MG63 (cell line): ENCODE results near the gene CEMIP. TPM values are rescaled to one million over a fixed set of nuclear protein-coding genes. Genes with fewer than 3 reads are reported as not detected.
"Not testable (repeated sequence)": the region's sequence is repeated elsewhere in the genome, so short reads cannot be mapped to it uniquely, and the experiment has no call there.

ENCODE experiments used
- DNase-seq: peaks from one replicate; pipeline ENCODE4 v3.0.0-alpha.2; 2020
- H3K27me3 ChIP-seq: fragments of 250-450 bp; sonication (Bioruptor Pico); 2 replicates; pipeline ENCODE4 v1.5.1; 2020; ENCODE audit warnings: mild to moderate bottlenecking, moderate library complexity
- H3K36me3 ChIP-seq: fragments of 250-450 bp; sonication (Bioruptor Pico); 2 replicates; pipeline ENCODE4 v1.5.1; 2020; ENCODE audit warnings: mild to moderate bottlenecking, moderate library complexity
- H3K4me3 ChIP-seq: fragments of 250-450 bp; sonication (Bioruptor Pico); 2 replicates; pipeline ENCODE4 v1.5.1; 2020; ENCODE audit warnings: mild to moderate bottlenecking, moderate library complexity
- H3K9me3 ChIP-seq: fragments of 250-450 bp; sonication (Bioruptor Pico); 2 replicates; pipeline ENCODE4 v1.5.1; 2020; ENCODE audit warnings: mild to moderate bottlenecking, moderate library complexity
- total RNA-seq: library from RNA; depleted of rRNA; stranded (reverse); fragments of >200 nt; shearing (Covaris generic); gene quantifications from 2 replicates; pipeline ENCODE4 v1.2.3, GENCODE V29; 2014; ENCODE audit warnings: low replicate concordance

The CEMIP gene
- total RNA-seq, 1 experiment from 2014 or later, result 8.0 TPM

DNA sequence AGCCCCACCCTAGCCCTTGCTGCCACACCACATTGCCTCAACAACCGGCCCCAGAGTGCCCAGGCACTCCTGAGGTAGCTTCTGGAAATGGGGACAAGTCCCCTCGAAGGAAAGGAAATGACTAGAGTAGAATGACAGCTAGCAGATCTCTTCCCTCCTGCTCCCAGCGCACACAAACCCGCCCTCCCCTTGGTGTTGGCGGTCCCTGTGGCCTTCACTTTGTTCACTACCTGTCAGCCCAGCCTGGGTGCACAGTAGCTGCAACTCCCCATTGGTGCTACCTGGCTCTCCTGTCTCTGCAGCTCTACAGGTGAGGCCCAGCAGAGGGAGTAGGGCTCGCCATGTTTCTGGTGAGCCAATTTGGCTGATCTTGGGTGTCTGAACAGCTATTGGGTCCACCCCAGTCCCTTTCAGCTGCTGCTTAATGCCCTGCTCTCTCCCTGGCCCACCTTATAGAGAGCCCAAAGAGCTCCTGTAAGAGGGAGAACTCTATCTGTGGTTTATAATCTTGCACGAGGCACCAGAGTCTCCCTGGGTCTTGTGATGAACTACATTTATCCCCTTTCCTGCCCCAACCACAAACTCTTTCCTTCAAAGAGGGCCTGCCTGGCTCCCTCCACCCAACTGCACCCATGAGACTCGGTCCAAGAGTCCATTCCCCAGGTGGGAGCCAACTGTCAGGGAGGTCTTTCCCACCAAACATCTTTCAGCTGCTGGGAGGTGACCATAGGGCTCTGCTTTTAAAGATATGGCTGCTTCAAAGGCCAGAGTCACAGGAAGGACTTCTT lies 171.3 kb downstream of the CEMIP start:
- Histone ChIP-seq H3K4me3 (no peak overlapping the region), H3K36me3 (peaks cover 23% of the 10 kb centered on the region), H3K27me3 (no peaks in the 10 kb centered on the region), H3K9me3 (no peaks in the 10 kb centered on the region)
- no peak for DNase-seq

DNA sequence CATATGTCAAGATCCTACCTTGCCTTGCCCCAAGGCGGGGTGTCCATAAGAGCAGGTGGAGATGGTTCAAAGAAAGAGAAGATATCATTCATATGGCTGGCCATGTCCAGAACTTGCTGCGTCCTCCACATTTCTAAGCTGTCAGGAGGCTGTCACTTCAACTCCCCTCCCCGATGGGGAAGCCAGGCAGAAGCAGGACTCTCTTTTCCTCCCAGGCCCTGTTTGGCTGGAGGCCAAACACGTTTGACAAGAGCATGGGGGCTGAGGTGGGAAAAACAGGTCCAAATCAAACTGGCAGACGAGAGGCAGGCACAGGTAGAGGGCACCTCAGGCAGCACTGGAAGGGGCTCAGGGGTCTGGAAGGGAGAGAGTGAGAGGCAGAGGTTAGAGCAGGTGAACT lies 172.8 kb downstream of the CEMIP start:
- H3K4me3 ChIP-seq, result no peak overlapping the region
- peaks cover 10% of the 10 kb centered on the region for H3K36me3 ChIP-seq
- H3K9me3 ChIP-seq, result no peaks in the 10 kb centered on the region
- DNase-seq, result no peak
- no peaks in the 10 kb centered on the region for H3K27me3 ChIP-seq

DNA sequence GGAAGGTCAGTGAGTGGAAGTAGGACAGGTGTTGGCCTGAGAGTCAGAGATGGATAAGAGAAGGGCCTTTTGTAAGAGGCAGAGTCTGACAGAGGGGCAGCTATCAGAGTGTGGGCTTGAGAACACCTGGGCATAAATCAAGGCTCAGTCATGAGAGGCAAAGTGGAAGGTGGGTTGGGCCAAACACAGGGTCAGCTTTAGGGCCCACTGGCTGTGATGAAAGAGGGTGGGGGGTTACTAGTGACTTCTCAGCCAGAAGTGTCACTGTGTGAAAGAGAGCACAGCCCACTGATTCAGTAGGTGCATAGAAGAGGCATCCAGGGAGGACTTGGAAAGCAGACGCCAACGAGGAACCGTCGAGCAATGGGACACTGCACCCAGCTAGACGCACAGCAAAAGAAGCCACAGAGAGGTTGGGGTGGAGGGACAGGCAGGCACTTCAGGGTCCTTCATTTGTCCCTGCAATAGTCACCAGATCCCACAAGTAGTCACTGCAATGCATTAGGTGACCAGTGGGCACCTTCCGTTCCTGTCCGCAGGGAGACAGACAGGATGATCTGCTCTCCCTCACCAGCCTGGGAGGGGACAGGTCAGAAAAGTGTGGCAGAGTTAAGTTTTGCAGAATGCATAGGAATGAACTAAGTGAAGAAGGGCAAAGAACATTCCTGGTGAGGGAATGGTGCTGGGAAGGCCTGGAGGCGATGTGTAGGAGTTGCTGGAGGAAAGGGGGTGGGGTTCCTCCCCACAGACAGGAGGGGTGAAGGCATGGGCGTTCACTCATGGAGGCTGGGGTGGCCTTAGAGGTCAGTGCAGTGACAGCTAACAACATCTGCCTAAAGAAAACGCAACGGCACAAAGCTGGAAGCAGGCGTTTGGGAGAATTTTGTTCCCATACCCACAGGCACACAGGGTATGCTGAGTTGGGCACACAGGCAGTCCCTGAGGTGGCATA lies 174.1 kb downstream of the CEMIP start:
- Histone ChIP-seq H3K36me3 (peaks cover 9% of the 10 kb centered on the region; the same call in 1 of the 2 replicates), H3K9me3 (no peaks in the 10 kb centered on the region), H3K27me3 (no peaks in the 10 kb centered on the region), H3K4me3 (no peak overlapping the region)
- DNase-seq, result no peak

DNA sequence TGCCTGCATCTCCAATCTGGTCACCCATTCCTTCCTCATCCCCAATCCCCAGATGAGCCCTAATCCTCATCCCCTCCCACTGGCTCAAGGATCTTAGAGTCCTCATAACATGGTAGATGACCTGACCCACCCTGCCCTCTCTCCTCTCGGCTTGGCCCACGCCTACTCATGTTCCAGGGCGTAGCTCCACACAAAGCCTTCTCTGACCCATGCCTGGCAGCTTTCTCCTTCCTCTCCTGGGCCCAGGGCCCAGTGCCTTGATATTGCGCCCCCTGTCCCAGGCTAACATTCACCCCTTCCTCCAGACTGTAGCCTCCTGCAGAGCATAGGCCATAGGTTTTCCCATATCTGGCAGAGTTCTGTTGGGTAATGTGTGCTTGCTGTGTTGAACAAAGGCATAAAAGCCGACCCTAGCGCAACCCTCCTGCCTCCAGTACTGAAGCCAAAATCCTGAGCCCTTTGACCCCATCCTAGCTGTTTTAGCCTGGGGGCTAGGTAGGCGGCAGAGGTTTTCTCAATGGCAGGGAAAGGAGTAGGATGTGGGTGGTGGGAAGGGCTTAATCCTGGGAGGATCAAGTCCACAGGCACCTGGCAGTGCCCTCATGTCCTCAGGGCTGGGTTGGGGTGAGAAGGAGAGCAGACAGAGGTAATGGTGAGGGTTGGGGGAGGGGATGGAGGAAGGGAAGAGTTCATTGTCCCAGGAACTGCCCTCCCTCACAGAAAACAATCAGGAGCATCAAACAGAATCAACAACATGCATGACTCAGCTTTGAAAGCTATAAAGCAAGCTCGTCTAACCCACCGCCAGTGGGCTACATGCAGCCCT lies 175.0 kb downstream of the CEMIP start:
- Histone ChIP-seq H3K27me3 (no peaks in the 10 kb centered on the region), H3K36me3 (peaks cover 10% of the 10 kb centered on the region), H3K9me3 (no peaks in the 10 kb centered on the region), H3K4me3 (no peak overlapping the region)
- DNase-seq, result no peak

DNA sequence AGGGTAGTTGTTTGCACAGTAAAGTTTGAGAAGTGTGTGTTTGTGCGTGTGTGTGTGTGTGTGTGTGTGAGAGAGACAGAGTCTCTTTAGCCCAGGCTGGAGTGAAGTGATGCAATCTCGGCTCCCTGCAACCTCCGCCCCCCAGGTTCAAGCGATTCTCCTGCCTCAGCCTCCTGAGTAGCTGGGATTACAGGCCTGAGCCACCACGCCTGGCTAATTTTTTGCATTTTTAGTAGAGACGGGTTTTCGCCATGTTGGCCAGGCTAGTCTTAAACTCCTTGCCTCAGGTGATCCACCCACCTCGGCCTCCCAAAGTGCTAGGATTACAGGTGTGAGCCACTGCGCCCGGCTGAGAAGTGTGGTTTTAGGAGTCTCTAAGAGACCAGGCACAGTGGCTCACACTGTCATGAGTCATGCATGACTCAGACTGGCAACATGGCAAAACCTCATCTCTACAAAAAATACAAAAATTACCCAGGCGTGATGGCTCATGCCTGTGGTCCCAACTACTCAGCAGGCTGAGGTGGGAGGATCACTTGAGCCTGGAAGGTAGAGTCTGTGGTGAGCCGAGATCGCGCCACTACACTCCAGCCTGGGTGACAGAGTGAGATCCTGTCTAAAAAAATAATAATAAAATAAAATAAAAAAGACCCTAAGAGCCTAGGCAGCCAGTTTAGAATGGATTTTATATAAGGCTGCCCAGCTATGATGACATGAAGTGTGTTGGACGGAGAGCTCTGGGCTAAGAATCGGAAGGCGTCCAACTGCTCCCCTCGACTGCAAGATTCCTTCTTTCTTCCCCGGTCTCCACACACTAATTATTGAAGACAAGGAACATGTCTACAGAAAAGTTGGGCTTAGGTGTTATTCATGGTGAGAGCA lies 176.6 kb downstream of the CEMIP start:
- not testable (repeated sequence) for H3K27me3 ChIP-seq, H3K4me3 ChIP-seq, H3K9me3 ChIP-seq
- peaks cover 13% of the 10 kb centered on the region for H3K36me3 ChIP-seq
- peak; percentile 88 for DNase-seq

DNA sequence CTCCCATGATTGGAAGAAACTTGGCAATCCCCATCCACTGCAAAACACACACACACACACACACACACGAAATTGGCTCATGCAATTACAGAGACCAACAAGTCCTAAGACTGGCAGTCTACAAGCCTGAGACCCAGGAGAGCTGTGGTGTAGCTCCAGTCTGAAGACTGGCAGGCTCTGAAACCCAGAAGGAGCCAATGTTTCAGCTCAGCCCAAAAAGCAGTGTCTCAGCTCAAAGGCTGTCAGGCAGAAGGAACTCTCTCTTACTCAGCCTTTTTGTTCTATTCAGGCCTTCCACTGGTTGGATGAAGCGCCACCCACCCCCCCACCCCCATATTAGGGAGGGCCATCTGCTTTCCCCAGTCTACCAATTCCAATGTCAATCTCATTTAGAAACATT lies 178.4 kb downstream of the CEMIP start:
- no peak for DNase-seq
- Histone ChIP-seq H3K27me3 (no peaks in the 10 kb centered on the region), H3K9me3 (0 out of 2 replicates have a peak, but pooled peaks cover 3% of the 10 kb centered on the region), H3K4me3 (no peak overlapping the region), H3K36me3 (peaks cover 7% of the 10 kb centered on the region)

DNA sequence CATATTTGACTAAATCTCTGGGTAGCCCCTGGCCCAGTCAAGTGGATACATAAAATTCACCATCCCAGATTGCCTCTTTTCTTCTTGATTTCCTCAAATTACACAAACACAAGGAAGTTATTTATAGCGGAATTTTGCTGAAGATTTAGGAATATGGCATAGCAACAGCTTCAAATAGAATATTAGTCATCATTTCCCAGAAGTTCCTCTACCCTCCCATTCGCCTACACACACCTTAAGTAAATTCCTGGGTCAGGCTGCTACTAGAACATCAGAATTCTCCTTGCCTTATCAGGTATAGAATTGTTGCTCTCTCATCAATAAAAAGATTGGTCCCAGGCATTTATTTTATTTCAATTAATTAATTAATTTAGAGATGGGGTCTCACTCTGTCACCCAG lies 178.8 kb downstream of the CEMIP start:
- Histone ChIP-seq H3K36me3 (peaks cover 7% of the 10 kb centered on the region), H3K9me3 (peaks cover 3% of the 10 kb centered on the region; the same call in 1 of the 2 replicates), H3K4me3 (no peak overlapping the region), H3K27me3 (no peaks in the 10 kb centered on the region)
- DNase-seq, result no peak

DNA sequence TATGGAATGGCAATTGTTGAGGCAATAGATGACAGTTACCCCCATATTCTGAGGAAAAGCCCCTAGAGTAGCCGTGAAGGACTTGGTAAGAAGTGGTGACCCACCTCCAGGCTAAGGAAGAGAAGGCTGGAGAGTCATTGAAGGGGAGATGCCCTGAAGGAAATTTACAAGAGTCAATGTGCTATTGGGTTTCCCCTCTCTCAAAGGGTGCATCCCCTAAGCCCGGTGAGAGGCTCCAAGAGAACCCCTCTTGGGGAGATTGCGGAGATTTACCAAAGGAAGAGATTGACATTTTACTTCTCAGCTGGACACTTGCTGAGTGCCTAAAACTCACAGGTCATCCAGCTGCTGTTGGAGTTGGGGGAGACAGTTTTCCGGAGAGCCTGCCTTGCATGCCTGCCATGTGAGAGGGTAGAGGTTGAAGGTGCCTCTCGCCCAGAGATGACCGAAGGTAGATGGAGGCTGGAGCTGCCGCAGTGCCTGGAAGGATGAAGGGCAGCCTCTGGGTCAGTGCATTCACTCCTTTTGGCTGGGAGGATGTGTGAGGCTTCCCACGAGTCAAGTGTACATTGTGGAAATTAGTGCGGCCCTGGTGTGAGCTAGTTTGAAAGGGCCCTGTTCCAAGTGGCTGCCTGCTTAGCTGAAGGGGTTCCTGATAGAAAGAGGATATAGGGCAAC lies 179.8 kb downstream of the CEMIP start:
- DNase-seq, result no peak
- Histone ChIP-seq H3K9me3 (peaks cover 3% of the 10 kb centered on the region; the same call in 1 of the 2 replicates), H3K36me3 (peaks cover 7% of the 10 kb centered on the region), H3K27me3 (no peaks in the 10 kb centered on the region), H3K4me3 (no peak overlapping the region)

DNA sequence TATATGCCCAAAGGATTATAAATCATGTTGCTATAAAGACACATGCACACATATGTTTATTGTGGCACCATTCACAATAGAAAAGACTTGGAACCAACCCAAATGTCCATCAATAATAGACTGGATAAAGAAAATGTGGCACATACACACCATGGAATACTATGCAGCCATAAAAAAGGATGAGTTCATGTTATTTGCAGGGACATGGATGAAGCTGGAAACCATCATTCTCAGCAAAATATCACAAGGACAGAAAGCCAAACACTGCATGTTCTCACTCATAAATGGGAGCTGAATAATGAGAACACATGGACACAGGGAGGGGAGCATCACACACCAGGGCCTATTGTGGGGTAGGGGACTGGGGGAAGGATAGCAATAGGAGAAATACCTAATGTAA lies 186.3 kb downstream of the CEMIP start:
- H3K4me3 ChIP-seq, H3K36me3 ChIP-seq, H3K27me3 ChIP-seq, H3K9me3 ChIP-seq, DNase-seq: not testable (repeated sequence)

DNA sequence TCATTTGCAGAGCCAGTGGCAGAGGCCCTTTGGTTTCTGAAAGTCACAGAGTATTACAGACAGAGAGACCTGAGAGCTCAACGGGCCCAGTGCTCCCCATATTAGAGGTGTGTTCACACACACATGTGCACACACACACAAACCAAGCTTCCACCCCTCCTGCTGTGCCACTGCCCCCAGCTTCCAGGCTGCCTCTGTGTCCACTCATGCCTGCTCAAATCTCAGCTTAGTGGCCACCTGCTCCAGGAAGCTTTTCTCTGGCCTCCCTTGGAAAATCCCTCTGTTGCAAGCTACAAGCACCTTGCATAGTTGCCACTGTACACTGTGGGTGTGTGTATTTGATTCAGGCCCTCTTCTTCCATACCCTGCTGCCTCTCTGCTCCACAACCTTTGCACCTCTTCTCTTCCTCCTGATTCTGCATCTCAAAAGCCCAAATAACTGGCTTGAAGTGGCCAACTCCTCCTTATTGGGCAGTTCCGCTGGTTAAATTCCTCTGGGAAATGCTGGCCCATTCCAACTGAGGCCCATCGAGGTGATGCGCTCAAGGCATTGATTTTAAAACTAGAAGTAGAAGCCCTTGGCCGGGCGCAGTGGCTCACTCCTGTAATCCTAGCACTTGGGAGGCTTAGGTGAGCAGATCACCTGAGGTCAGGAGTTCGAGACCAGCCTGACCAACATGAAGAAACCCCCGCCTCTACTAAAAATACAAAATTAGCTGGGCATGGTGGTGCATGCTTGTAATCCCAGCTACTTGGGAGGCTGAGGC lies 187.4 kb downstream of the CEMIP start:
- Histone ChIP-seq H3K36me3 (peaks cover 9% of the 10 kb centered on the region; the same call in 1 of the 2 replicates), H3K9me3 (peaks cover 7% of the 10 kb centered on the region), H3K27me3 (no peaks in the 10 kb centered on the region), H3K4me3 (no peak overlapping the region)
- DNase-seq, result no peak

DNA sequence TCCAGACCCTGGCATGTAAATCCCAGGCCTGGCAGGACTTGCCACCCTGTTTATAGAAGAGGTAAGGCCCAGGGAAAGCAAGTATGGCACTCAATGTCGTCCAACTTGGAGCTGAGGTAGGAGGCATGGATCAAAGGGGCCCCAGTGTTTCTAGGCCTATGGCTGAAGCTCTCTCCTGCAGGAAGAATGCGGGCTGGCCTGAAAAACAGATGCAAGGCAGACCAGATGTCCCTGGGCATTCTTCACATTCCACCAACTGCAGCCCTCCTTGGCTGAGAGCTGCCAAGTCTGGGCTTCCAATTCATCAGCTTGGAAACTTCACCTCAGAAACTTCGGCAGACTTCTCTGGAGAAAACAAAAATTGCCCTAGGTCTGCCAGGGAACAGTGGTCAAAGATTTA lies 188.3 kb downstream of the CEMIP start:
- H3K36me3 ChIP-seq, result peaks cover 9% of the 10 kb centered on the region; the same call in 1 of the 2 replicates
- H3K27me3 ChIP-seq, result no peaks in the 10 kb centered on the region
- no peak overlapping the region for H3K4me3 ChIP-seq
- H3K9me3 ChIP-seq, result peaks cover 4% of the 10 kb centered on the region
- DNase-seq, result peak; percentile 66

DNA sequence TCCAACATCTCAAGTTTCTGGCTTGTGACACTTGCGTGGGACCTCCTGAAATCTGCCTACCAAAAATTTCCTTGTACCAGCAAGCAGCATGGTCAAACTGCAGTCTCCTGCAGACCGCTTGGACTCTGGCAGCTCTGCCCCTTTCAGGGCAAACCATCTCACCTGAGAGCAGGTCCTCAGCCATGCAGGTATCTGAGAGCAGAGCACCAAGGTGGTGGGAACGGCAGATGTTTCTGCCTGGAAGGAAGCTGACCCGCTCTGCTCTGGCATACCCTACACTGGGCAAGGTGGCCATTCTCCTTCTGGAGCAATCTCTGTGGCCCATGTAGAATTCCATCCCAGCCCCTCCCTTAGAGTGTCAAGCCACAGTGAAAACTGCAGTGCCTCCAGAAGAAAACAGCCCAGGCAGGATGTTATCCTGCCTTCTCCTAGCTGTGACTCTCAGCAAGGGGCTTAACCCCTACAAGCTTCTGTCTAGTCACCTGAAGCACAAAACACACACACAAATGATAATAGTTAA lies 188.9 kb downstream of the CEMIP start:
- no peak for DNase-seq
- no peak overlapping the region for H3K4me3 ChIP-seq
- no peaks in the 10 kb centered on the region for H3K27me3 ChIP-seq
- peaks cover 4% of the 10 kb centered on the region for H3K9me3 ChIP-seq
- peaks cover 11% of the 10 kb centered on the region; the same call in 1 of the 2 replicates for H3K36me3 ChIP-seq

DNA sequence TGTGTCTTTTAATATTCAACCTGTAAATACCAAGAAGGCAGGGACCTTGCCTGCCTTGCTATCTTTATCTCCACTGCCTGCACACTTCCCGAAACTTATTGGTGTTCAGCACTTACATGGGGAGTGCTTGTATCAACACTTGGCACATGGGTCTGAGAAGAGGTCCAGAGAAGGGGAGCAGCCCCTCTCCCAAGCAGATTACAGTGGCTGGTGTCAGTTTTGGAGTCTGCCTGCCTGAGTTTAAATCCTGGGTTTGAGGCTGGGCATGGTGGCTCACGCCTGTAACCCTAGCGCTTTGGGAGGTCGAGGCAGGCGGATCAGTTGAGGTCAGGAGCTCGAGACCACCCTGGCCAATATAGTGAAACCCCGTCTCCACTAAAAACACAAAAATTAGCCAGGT lies 190.1 kb downstream of the CEMIP start:
- Histone ChIP-seq H3K4me3 (no peak overlapping the region), H3K27me3 (no peaks in the 10 kb centered on the region), H3K36me3 (peaks cover 14% of the 10 kb centered on the region; the same call in 1 of the 2 replicates), H3K9me3 (peaks cover 4% of the 10 kb centered on the region; the same call in 1 of the 2 replicates)
- no peak for DNase-seq

DNA sequence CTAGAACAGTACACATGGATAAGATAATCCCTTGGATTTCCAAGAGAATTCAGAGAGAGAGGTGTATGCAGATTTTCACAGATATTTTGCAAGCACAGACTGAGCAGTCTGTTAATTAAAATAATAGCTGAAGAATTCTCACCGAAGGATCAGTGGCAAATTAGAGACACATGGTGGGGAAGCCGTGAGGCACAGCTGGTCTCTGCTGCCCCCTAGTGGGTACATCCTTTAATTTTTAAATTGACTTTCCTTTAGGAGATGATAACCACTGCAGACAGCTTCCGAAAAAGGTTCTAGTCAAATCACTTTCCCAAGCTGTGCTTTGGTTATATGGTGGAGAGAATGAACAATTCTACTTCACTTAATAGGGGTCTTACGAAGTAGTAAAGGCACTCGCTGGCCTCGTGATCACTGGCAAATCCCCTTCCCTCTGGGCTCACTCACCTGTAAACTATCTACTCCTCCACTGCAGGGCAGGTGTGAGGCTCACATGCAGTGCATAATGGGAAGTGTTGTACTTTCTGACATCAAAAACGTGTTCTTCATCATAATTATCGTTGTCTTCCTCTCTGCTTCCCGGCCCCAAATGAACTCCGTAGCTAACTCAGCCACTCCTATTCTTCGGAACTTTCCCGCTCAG lies 191.0 kb downstream of the CEMIP start:
- peak; percentile 26 for DNase-seq
- Histone ChIP-seq H3K27me3 (no peaks in the 10 kb centered on the region), H3K36me3 (peaks cover 14% of the 10 kb centered on the region; the same call in 1 of the 2 replicates), H3K9me3 (peaks cover 4% of the 10 kb centered on the region; the same call in 1 of the 2 replicates), H3K4me3 (no peak overlapping the region)
